ENCODE data around the gene RNF182. TPM values are rescaled to one million over a fixed set of nuclear protein-coding genes. Genes with fewer than 3 reads are reported as not detected.

Gene RNF182
- total RNA-seq, 1 experiment from 2014 or later = 3.7 TPM

GRCh38 chr6:14001329-14002012 lies 76.7 kb downstream of the RNF182 start:
- Histone ChIP-seq H2AK5ac (ENCODE audit: insufficient read length, low read length) (no peak overlapping the region), H3K14ac (ENCODE audit: insufficient read depth, low read length) (no peak overlapping the region), H3K23me2 (ENCODE audit: insufficient read length, low read depth, low read length, poor library complexity, severe bottlenecking) (no peaks in the 10 kb centered on the region), H3K4me1 (ENCODE audit: insufficient read depth, low read length) (peaks cover 10% of the 10 kb centered on the region; the same call in 1 of the 2 replicates), H4K20me1 (ENCODE audit: control insufficient read depth, insufficient read depth, insufficient read length) (no peaks in the 10 kb centered on the region), H3K79me1 (ENCODE audit: insufficient read depth, low read depth, low read length, poor library complexity, severe bottlenecking) (no peaks in the 10 kb centered on the region), H3K18ac (ENCODE audit: insufficient read length, low read depth, low read length) (no peak overlapping the region), H2BK120ac (ENCODE audit: low read depth, low read length, poor library complexity, severe bottlenecking) (no peak overlapping the region), H2BK15ac (ENCODE audit: low read depth, low read length) (no peak overlapping the region), H3K4me2 (ENCODE audit: insufficient read depth, insufficient read length, low read length) (no peak overlapping the region), H4K91ac (ENCODE audit: insufficient read length, low read depth, low read length) (no peak overlapping the region), H2AFZ (ENCODE audit: low read length) (no peak overlapping the region), H3K27ac (ENCODE audit: insufficient read length, low read depth, low read length) (no peak overlapping the region), H3T11ph (ENCODE audit: low read length) (no peak overlapping the region), H3K4ac (ENCODE audit: low read depth, low read length) (no peak overlapping the region), H3K9me3 (ENCODE audit: control insufficient read depth, low read depth, low read length) (no peaks in the 10 kb centered on the region), H3K27me3 (ENCODE audit: insufficient read depth, low read length) (no peaks in the 10 kb centered on the region), H3K56ac (ENCODE audit: insufficient read length, low read depth, low read length) (no peak overlapping the region), H4K5ac (ENCODE audit: insufficient read length, low read depth, low read length) (no peak overlapping the region), H3K79me2 (ENCODE audit: insufficient read depth, low read length) (no peaks in the 10 kb centered on the region), H3K9ac (ENCODE audit: extremely low read depth, insufficient read length, low read length) (no peak overlapping the region), H2BK12ac (ENCODE audit: insufficient read length, low read depth, low read length) (no peak overlapping the region), H2BK20ac (ENCODE audit: low read depth, low read length, poor library complexity, severe bottlenecking) (no peak overlapping the region), H2BK5ac (ENCODE audit: insufficient read length, low read length) (no peak overlapping the region), H3K23ac (ENCODE audit: insufficient read length, low read depth, low read length) (no peak overlapping the region), H4K8ac (replicated peaks; ENCODE audit: insufficient read length, low read depth, low read length) (no peak overlapping the region)
- Mint-ChIP-seq H3K36me3 (ENCODE audit: insufficient read depth in 1 of 3, low read depth in 3 of 3) (peaks cover 0 to 5% (median 2%) of the 10 kb centered on the region in 3 experiments; a peak in 2 of 7 replicates), H3K4me1 (peaks cover 17% of the 10 kb centered on the region in 2 experiments), H3K27me3 (ENCODE audit: low read depth) (0 out of 2 replicates have a peak, but pooled peaks cover 1% of the 10 kb centered on the region), H3K9me3 (peaks cover 7 to 8% of the 10 kb centered on the region in 2 experiments; a peak in 3 of 5 replicates), H3K4me3 (no peak overlapping the region), H3K27ac (no peak overlapping the region)
- no CpG with 5 or more reads among the region's 13 CpGs for WGBS (ENCODE audit: extremely low coverage, insufficient read length, low lambda C conversion rate)
- TF ChIP-seq CTCF (conservative IDR thresholded peaks at IDR 0.05) = no peak
- no peak for DNase-seq
